Stimulated activated CD4-positive, alpha-beta T cell treated with anti-CD3 and anti-CD28 coated beads, Interleukin-1b, Interleukin-23, amount 100 ng/mL, for 4 hours (primary cell): Measurements from ENCODE around the gene DPEP2.
"Not testable (repeated sequence)": the region's sequence is repeated elsewhere in the genome, so short reads cannot be mapped to it uniquely, and the experiment has no call there.

ENCODE experiments used
- DNase-seq, 2 donors: peaks; one replicate each; pipeline ENCODE4 v3.0.0-alpha.2; 2020; ENCODE audit warnings: low read depth in 2 of 2

The DPEP2 gene

DNA sequence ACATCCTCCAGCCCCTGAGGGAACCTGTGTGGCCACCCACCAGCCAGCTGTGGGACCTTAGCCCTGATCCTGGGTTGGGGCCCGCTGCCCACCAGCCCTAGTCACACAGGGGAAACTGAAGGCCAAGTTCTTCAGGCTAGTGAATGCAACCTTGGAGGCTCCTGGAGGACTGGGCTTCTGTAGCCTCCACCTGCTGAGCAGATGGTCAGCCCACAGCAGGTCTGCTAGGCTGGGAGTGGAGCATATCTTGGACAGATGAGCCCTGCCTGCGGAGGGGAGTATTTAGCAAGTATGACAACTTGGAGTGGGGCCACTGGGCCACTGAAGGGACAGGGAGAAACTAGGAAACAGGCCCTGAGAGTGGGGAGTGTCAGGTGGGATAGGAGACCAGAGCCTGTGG, 23.1 kb downstream of the DPEP2 start:
- DNase-seq, result no peak

DNA sequence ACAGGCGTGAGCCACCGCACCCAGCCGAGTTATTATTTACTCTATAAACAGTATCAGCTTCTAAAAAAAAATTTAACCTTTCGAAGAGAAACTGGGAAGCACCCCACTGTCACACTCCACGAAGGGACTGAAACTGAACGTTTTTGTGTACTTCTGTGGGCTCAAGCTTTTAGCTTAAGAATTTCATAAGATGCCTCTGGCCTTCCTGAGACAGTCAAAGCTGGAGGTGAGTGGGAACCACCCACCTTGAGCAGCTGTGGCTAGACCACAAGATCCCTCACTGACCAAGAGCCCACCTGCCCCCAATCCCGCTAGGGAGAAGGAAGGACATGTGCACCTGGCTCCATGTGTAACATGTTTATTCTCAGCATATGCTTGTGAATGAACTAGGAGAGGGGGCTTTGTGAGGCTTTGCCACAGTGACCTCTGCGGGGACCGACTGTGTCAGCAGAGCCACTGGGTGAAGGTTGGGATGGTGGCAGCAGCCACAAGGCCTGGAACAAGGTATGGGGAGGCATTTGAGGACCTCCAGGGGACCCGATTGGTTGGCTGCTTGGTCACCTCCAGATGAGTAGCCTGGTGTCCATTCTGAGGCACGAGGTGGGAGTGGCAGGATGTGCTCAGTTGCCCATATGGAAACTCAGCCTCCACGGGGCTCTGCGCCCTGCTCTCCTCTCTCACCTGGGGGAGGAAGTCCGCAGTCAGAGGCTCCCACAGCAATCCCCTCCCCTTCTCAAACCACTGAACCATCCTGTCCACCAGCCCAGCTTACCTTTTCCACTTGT, 23.8 kb downstream of the DPEP2 start:
- no peak for DNase-seq

DNA sequence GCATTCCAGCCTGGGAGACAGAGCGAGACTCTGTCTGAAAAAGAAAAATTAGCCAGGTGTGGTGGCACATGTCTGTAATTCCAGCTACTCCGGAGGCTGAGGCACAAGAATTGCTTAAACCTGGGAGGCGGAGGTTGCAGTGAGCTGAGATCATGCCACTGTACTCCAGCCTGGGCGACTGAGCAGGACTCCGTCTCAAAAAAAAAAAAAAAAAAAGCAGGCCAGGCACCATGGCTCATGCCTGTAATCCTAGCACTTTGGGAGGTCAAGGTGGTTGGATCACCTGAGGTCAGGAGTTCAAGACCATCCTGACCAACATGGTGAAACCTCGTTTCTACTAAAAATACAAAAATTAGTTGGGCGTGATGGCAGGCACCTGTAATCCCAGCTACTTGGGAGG, 27.0 kb downstream of the DPEP2 start:
- not testable (repeated sequence) for DNase-seq

GRCh38 chr16:67971111-67971510, 28.2 kb downstream of the DPEP2 start:
- DNase-seq, result no peak

GRCh38 chr16:67969254-67970039, 29.8 kb downstream of the DPEP2 start:
- DNase-seq, result no peak

DNA sequence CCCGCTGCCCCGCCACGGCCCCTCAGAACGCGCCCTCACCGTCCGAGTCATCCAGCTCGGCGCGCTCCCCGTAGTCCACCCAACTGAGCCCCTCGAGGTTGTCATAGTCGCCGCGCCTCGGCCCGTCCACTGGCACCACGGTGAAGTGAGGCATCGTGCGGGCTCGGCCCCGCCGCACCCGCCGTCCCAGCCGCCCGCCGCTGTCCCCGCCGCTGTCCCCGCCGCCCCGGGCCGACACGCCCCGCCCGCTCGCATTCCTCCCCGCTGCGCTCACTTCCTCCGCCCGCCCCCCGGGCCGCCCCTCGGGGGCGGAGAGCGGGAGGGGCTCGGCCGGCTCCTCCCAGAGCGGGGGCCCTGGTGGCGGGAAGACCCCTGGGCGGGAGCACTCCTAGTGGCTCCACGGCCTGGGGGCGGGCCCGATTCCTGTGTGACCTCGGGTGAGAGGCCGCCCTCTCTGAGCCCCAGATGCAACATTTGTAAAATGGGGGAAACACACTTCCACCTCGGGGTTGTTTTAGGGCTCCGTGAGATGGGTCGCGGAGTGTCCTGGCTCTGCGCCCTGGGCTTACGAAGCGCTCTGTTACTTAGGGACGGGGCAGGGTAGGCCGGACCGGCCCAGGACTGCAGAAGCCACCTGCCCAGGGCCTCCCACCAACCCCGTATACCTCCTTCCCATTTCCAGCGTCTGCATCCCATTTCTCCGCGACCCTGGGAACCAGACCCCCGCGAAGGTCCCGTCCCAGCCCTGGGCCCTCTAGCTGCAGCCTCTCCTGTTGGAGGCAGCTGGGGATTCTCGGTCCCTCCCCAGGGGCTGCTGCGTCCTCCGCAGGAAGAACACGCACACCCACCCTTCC, 30.7 kb downstream of the DPEP2 start, which contains the start of gene SLC12A4:
Gene SLC12A4, minus strand, starts transcription at position 238 of the 854 bp plus-strand sequence. Its CDS starts 84 bp downstream, at position 154.
- DNase-seq, result peak; percentile 69 to 86

DNA sequence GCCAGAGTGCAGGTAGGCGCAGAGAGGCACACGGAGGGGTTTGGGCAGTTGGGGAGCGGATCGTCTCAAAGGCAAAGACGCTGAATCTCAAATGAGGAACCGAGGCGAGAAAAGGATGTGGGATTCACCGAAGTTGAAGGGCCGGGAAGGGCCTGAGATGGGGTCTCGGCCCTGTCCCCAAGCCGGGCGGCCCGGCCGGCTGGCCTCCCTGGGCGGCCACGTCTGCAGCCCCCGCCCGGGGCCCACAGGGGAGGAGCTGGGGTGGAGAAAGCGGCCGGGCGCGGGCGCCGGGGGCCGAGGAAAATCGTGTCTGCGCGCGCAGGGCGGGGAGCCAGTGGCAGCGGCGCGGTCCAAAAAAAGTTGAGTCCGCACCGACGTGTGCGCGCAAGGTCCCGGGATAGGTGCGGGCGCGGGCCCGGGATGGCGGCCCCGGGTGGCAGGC, 31.3 kb downstream of the DPEP2 start:
- DNase-seq, result peak in 1 of 2 donors; percentile 34

GRCh38 chr16:67967183-67967957, 31.9 kb downstream of the DPEP2 start:
- DNase-seq, result no peak

DNA sequence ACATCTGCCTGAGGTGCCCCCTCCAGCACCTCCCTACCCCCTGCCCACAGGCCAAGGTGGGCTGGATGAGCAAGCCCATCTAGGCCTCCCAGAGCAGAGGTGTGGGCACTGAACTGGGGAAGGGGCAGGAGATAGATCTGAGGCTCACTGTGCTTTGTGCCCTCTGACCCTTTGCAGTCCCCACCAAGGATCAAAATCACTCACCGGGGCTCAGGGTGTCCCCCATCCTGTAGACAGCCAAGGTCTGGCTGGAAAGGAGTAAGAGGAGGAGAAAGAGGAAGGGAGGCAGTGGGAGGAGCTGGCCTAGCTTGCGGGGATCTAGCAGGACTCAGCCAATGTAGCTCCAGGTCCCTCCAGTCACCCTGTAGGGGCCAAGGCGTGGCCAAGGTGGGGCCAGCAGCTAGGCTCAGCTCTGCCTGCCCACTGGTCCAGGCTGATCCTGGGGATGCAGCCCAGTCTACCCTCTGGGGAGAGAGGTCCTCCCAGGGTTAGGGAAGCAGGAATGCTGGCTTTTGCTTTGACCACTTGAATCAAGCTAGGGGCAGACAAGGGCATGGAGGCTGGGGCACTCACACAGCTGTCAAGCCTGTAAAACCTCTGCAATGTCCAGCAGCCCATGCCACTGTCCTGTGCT, 32.6 kb downstream of the DPEP2 start:
- no peak for DNase-seq

- DNase-seq, result no peak
Observed at GRCh38 chr16:67965668-67966548, 33.4 kb downstream of the DPEP2 start.

DNA sequence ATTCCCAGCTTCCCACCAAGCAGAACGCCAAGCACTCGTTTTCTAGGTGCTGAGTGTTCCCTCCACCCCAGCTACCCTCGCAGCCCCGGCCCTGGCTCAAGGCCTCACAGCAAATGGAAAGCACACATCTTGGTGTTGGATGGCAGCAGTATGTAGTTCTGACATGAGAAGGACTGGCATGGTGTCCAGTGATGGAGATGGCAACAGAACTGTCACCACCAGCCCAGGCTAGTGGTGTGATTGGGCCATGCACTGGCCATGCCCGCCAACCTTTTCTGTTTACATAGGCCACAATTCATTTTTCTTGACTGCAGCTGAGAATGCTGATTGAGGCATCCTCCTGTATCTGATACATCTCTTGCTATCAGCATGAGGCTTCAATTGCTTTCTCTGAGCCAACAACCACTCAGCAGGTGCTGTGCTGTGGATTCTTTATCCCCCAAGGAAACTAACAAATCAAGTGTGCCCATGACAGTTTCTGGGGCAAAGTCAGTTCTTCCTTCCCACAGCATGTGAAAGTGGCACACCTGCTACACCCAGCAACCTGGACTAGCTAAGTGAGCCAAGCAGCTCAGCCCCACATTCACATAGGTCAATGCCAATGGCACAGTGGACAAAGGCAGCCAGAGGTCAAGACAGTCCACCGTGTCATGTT, 34.7 kb downstream of the DPEP2 start:
- DNase-seq, result no peak

- no peak for DNase-seq
Observed at GRCh38 chr16:67963662-67964321, 35.5 kb downstream of the DPEP2 start.

GRCh38 chr16:67963292-67963661, 36.0 kb downstream of the DPEP2 start:
- DNase-seq, result no peak

DNA sequence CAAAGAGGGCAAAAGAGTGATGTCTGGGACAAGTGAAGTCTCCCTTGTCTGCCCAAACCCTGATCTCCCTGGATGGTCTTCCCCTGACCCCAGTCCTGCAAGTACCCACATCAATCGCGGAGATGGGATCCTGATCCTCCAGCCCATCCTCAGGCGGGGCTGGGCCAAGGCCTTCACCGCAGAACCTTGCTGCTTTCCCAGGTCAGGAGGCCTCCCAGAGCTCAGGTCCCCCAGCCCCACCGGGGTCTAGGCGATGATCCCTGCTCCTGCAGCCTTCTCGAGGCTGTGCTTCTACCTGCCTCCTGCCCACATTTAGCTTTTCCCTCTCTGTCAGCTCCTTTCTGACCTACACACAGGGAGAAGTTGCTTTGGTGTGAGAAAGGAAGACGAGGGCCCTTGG, 37.1 kb downstream of the DPEP2 start:
- DNase-seq, result no peak

DNA sequence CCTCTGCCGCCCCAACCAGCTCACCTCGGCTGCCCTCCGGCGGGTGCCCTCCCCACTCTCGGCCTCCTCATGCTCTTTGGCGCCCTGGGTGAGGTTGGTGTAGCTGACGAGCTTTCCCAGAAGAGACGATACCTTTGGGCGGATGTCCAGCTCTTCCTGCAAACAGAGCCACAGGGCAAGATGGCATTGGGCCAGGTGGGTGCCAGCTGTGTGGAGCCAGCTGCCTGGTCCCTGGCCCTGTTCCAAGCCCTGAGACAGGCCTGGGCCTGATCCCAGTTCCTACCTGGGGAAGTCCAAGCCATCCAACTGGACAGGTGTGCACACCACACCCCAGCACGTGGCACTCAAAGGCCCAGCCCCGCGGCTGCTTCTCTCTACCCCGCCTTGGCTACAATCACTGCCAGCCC, 37.7 kb downstream of the DPEP2 start:
- no peak for DNase-seq

DNA sequence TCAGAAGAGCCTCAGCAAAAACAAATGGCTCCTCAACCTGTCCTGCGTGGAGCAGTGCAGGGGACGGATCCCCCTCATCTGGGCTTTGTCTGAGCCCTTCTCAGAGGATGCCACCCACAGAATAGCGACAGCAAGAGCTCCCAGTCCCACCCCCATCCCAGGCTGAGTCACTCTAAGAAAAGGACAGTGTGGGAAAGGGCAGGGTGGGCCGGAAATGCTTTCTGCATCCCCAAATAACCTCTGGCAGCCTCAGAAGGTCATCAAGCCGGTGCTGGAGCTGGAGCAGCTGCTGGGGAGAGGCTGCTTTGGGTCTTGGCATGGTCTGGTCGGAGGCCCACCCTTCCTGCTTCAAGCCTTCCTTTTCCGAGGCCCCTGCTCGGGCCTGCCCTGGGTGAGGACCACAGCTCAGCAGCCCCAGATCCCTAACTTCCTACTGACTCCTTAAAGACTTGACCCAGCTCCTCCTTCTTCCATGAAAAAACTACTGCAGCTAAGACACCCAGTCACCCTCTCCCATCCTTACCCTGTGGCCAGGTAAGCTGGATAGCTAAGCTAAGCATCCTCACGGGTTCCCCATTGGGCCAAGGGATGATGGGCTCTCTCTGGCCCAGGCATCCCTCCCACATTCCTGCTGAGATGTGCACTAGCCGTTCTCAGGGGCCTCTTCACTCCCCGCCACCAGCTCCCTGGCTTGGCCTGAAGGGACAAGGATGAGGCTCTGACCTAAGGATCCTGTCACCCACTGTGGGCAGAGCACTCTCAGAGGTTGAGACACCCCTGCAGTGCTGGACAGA, 39.6 kb downstream of the DPEP2 start:
- no peak for DNase-seq

DNA sequence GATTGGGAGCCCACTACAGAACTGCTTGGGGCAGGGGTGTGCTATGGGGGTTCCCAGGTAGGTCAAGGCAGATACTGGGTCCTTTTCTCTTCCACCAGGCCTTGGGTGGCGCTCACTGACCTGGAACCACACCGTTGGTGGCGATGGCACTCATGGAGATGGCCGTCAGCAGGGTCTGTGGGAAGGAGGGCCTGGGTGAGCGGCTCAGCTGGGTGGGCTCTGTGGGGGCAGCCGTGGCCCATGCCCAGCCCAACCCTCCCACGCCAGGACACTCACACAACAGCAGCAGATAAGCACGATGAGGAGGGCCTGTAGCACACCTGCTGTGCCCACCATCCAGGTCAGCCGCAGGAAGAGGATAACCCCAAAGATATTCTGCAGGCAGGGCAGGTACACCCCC, 41.7 kb downstream of the DPEP2 start:
- no peak for DNase-seq
